ENCODE data around the gene FYN.

DNA sequence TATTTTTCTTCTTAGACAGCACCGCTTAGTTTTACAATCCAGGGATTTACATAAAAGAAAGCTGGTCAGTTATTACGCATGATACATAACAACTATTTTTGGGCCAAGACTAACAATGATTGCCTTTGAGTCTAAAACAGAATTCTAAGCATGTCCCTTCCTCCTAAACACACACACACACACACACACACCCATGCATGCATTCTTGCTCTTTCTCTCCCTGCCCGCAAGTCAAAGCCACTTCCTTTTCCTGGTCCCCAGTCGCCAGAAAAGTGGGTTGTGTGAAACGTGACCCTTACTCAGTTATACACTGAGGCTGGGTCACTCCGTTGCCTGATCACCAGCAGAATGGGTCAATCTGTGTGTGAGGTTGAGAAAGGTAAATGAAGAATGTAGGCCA, 31.4 kb downstream of the FYN start:
- TF ChIP-seq, protein P1, sequence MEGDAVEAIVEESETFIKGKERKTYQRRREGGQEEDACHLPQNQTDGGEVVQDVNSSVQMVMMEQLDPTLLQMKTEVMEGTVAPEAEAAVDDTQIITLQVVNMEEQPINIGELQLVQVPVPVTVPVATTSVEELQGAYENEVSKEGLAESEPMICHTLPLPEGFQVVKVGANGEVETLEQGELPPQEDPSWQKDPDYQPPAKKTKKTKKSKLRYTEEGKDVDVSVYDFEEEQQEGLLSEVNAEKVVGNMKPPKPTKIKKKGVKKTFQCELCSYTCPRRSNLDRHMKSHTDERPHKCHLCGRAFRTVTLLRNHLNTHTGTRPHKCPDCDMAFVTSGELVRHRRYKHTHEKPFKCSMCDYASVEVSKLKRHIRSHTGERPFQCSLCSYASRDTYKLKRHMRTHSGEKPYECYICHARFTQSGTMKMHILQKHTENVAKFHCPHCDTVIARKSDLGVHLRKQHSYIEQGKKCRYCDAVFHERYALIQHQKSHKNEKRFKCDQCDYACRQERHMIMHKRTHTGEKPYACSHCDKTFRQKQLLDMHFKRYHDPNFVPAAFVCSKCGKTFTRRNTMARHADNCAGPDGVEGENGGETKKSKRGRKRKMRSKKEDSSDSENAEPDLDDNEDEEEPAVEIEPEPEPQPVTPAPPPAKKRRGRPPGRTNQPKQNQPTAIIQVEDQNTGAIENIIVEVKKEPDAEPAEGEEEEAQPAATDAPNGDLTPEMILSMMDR (IDR thresholded peaks at IDR 0.05): no peak
- no peak for TF ChIP-seq POLR2AphosphoS5 (IDR thresholded peaks at IDR 0.05)

Measured in esophagus muscularis mucosa (tissue), 3 donors.